Panc1 (cell line): ENCODE results near the gene LARP1. TPM values are rescaled to one million over a fixed set of nuclear protein-coding genes. Genes with fewer than 3 reads are reported as not detected.

ENCODE experiments used
- ATAC-seq: fragments of 200-7000 bp; cut with Tn5 transposase; 2 replicates; pipeline ENCODE4 v1.9.1; 2020; ENCODE audit warnings: mild to moderate bottlenecking, moderate library complexity
- BruUV-seq: library from RNA; stranded (reverse); fragments of 400-500 nt; replicated peaks from 2 replicates; lab custom pipeline; 2021; lab: Mats Ljungman, UMichigan
- CTCF ChIA-PET: fragments of 300-600 bp; sonication (Branson Sonifier 250); formaldehyde crosslinking; loops from one replicate; lab custom pipeline; 2022; ENCODE audit warnings: antibody characterized with exemption; lab: Charles Lee
- POLR2A ChIA-PET: fragments of 300-600 bp; sonication (Branson Sonifier 250); formaldehyde crosslinking; loops from one replicate; lab custom pipeline; 2022; ENCODE audit warnings: antibody characterized with exemption; lab: Charles Lee
- DNase-seq: peaks from one replicate; pipeline ENCODE4 v3.0.0-alpha.2; 2010; ENCODE audit warnings: low read depth, low spot score
- H3K27ac ChIP-seq: 2 replicates; pipeline ENCODE4 v1.5.1; 2011; ENCODE audit warnings: mild to moderate bottlenecking, low read length, inconsistent platforms
- H3K27me3 ChIP-seq: fragments of 200-500 bp; sonication (Bioruptor generic); 2 replicates; pipeline ENCODE4 v1.6.0; 2014; ENCODE audit warnings: low read length, inconsistent platforms; ENCODE audit not compliant: control insufficient read depth, insufficient read depth
- H3K36me3 ChIP-seq: fragments of 200-500 bp; sonication (Bioruptor generic); 2 replicates; pipeline ENCODE4 v1.5.1; 2014; ENCODE audit warnings: inconsistent platforms, mild to moderate bottlenecking, low read length, moderate library complexity; ENCODE audit not compliant: control insufficient read depth, insufficient read depth
- H3K4me1 ChIP-seq: 2 replicates; pipeline ENCODE4 v1.5.1; 2011; ENCODE audit warnings: inconsistent platforms, mild to moderate bottlenecking, low read length, moderate library complexity; ENCODE audit not compliant: control insufficient read depth, insufficient read depth
- H3K4me3 ChIP-seq, 2 experiments: 2 replicates each; pipeline ENCODE4 v1.5.1; 2011 to 2012; ENCODE audit warnings: low read depth in 2 of 2, low read length in 2 of 2, mild to moderate bottlenecking in 2 of 2, inconsistent platforms in 1 of 2, moderate library complexity in 1 of 2
- H3K9me3 ChIP-seq: fragments of 200-500 bp; sonication (Bioruptor generic); 2 replicates; pipeline ENCODE4 v1.5.1; 2014; ENCODE audit warnings: low read depth, mild to moderate bottlenecking, inconsistent platforms, low read length, moderate library complexity; ENCODE audit not compliant: control insufficient read depth, insufficient read depth
- CTCF ChIP-seq: fragments of 450-650 bp; IDR thresholded peaks from 2 replicates; pipeline ENCODE4 v1.5.1; 2017; ENCODE audit warnings: mild to moderate bottlenecking
- POLR2AphosphoS5 ChIP-seq: IDR thresholded peaks from 2 replicates; pipeline ENCODE4 v1.6.1; 2012; ENCODE audit warnings: mild to moderate bottlenecking, low read depth, low read length, moderate library complexity
- REST ChIP-seq, 2 experiments: IDR thresholded peaks; 2 replicates each; pipeline ENCODE4 v1.6.1; 2011 to 2012; ENCODE audit warnings: low read depth in 2 of 2, control low read depth in 1 of 2, low read length in 1 of 2, mild to moderate bottlenecking in 1 of 2, moderate library complexity in 1 of 2; ENCODE audit not compliant: insufficient read depth in 1 of 2
- SIN3A ChIP-seq: IDR thresholded peaks from 2 replicates; pipeline ENCODE4 v1.6.1; 2012; ENCODE audit warnings: low read depth, mild to moderate bottlenecking, low read length, moderate library complexity, borderline replicate concordance; ENCODE audit not compliant: insufficient read depth
- TCF7L2 ChIP-seq: IDR thresholded peaks from 2 replicates; pipeline ENCODE4 v1.6.1; 2011; ENCODE audit warnings: mild to moderate bottlenecking, low read depth, low read length, inconsistent platforms
- in situ Hi-C: cut with HindIII; loops from 2 replicates; pipeline ENCODE4 v1.10.0; 2016; ENCODE audit warnings: low sequenced_read_pairs, low pct_unique_long_range_greater_than_20kb
- intact Hi-C: fragments of 100-400 bp; cut with micrococcal nuclease; formaldehyde crosslinking; loops from one replicate; pipeline ENCODE4 v1.10.0; 2022; ENCODE audit not compliant: unreplicated experiment
- total RNA-seq: library from RNA; stranded (reverse); gene quantifications from one replicate; pipeline ENCODE4 v1.2.1, GENCODE V29; 2021; ENCODE audit not compliant: unreplicated experiment

LARP1 gene
- total RNA-seq, 1 experiment from 2014 or later, result 325 TPM

GRCh38 chr5:154836225-154836624, 81.0 kb downstream of the LARP1 start:
- CTCF ChIA-PET, result no interaction called here
- no TSS peak for BruUV-seq
- Histone ChIP-seq H3K4me1 (peaks cover 6% of the 10 kb centered on the region; the same call in 1 of the 2 replicates), H3K36me3 (peaks cover 3% of the 10 kb centered on the region), H3K27ac (no peak overlapping the region), H3K9me3 (no peaks in the 10 kb centered on the region), H3K4me3 (no peak overlapping the region), H3K27me3 (no peaks in the 10 kb centered on the region)
- ATAC-seq (no peak), DNase-seq (no peak)
- POLR2A ChIA-PET, result no interaction called here
- intact Hi-C loops (no loop called here), in situ Hi-C loops (no loop called here)
- TF ChIP-seq TCF7L2 (no peak), REST (IDR thresholded peaks at IDR 0.05; ENCODE audit: insufficient read depth in 1 of 2, low read depth in 2 of 2, low read length in 1 of 2) (no peak), SIN3A (no peak), POLR2AphosphoS5 (no peak), CTCF (no peak)

- POLR2A ChIA-PET, result interaction anchor here (0.6 kb wide), 1 partner anchor 371 kb away, joined by 3 read pairs; no protein-coding TSS in a partner anchor
- H3K4me1 ChIP-seq, result peaks cover 6% of the 10 kb centered on the region; the same call in 1 of the 2 replicates
- intact Hi-C loops, result no loop called here
- no peaks in the 10 kb centered on the region for H3K9me3 ChIP-seq
- TF ChIP-seq CTCF (no peak), REST (IDR thresholded peaks at IDR 0.05; ENCODE audit: insufficient read depth in 1 of 2, low read depth in 2 of 2, low read length in 1 of 2) (no peak)
- in situ Hi-C loops, result no loop called here
- no peak for DNase-seq
- H3K27ac ChIP-seq, result no peak overlapping the region
- no peak for ATAC-seq
- CTCF ChIA-PET, result no interaction called here
- no peak overlapping the region for H3K4me3 ChIP-seq
- BruUV-seq, result no TSS peak
- H3K27me3 ChIP-seq, result no peaks in the 10 kb centered on the region
- no peaks in the 10 kb centered on the region for H3K36me3 ChIP-seq
Measured at GRCh38 chr5:154837009-154837901, 82.1 kb downstream of the LARP1 start.
